Endothelial cell of umbilical vein (primary cell): ENCODE results near the gene ECD.

Source experiments
- EZH2 ChIP-seq: IDR thresholded peaks from 2 replicates; pipeline ENCODE4 v1.6.1; 2012; ENCODE audit warnings: borderline replicate concordance, low read depth, mild to moderate bottlenecking, moderate library complexity, low read length, inconsistent platforms; ENCODE audit not compliant: severe bottlenecking
- TF ChIP-seq, protein P1 (sequence below), 2 donors: IDR thresholded peaks; 1 replicate in 1 of 2; 2 replicates in 1 of 2; pipeline ENCODE4 v1.5.1; 2011; ENCODE audit warnings: low read length in 2 of 2, mild to moderate bottlenecking in 2 of 2, moderate library complexity in 2 of 2, control low read depth in 1 of 2, inconsistent platforms in 1 of 2, low read depth in 1 of 2; ENCODE audit not compliant: insufficient read depth in 1 of 2; ENCODE audit errors: extremely low read depth in 1 of 2

DNA sequence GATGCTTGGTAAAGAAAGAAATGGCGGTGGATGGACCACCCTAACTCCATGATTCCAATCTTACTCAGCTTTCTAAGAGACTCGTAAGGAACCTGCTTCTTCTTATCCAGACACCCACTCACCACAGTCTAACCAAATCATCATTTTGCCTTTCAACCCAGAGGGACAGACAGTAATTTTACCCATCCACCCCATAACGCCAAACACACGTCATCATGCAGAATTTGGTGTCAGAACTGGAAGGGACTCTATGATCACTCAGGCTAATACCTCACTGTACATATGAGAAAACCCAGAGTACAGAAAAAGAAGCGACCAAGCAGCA lies 388 bp downstream of the ECD start:
- TF ChIP-seq, protein P1, sequence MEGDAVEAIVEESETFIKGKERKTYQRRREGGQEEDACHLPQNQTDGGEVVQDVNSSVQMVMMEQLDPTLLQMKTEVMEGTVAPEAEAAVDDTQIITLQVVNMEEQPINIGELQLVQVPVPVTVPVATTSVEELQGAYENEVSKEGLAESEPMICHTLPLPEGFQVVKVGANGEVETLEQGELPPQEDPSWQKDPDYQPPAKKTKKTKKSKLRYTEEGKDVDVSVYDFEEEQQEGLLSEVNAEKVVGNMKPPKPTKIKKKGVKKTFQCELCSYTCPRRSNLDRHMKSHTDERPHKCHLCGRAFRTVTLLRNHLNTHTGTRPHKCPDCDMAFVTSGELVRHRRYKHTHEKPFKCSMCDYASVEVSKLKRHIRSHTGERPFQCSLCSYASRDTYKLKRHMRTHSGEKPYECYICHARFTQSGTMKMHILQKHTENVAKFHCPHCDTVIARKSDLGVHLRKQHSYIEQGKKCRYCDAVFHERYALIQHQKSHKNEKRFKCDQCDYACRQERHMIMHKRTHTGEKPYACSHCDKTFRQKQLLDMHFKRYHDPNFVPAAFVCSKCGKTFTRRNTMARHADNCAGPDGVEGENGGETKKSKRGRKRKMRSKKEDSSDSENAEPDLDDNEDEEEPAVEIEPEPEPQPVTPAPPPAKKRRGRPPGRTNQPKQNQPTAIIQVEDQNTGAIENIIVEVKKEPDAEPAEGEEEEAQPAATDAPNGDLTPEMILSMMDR (IDR thresholded peaks at IDR 0.05; ENCODE audit: extremely low read depth in 1 of 2, insufficient read depth in 1 of 2, low read depth in 1 of 2, low read length in 2 of 2): no peak
- no peak for TF ChIP-seq EZH2
